PC-9 (cell line): ENCODE measurements around the gene RALGPS1. TPM values are rescaled to one million over a fixed set of nuclear protein-coding genes. Genes with fewer than 3 reads are reported as not detected.

Source experiments
- BruUV-seq: library from RNA; stranded (reverse); fragments of 400-500 nt; replicated peaks from 2 replicates; lab custom pipeline; 2021; lab: Mats Ljungman, UMichigan
- CTCF ChIA-PET: fragments of 300-600 bp; sonication (Branson Sonifier 250); formaldehyde crosslinking; loops from one replicate; lab custom pipeline; 2022; ENCODE audit warnings: antibody characterized with exemption; lab: Charles Lee
- POLR2A ChIA-PET: fragments of 300-600 bp; sonication (Branson Sonifier 250); formaldehyde crosslinking; loops from one replicate; lab custom pipeline; 2022; ENCODE audit warnings: antibody characterized with exemption; ENCODE audit not compliant: unreplicated experiment; lab: Charles Lee
- DNase-seq, 2 experiments: peaks; one replicate each; pipeline versions ENCODE4 v3.0.0 to v3.0.0-alpha.2; 2015 to 2022; ENCODE audit warnings: mixed read lengths in 1 of 2
- H2AFZ ChIP-seq: fragments of 200-600 bp; sonication (generic); 2 replicates; pipeline ENCODE4 v1.8.1; 2017; ENCODE audit warnings: antibody characterized with exemption
- H3F3A ChIP-seq: fragments of 200-600 bp; sonication (generic); 2 replicates; pipeline ENCODE4 v1.8.1; 2017; ENCODE audit warnings: antibody characterized with exemption, mild to moderate bottlenecking, low read depth; ENCODE audit not compliant: insufficient read depth
- H3K27ac ChIP-seq: fragments of 200-600 bp; sonication (generic); 2 replicates; pipeline ENCODE4 v1.6.1; 2016; ENCODE audit warnings: mixed run types
- H3K27me3 ChIP-seq: fragments of 200-600 bp; sonication (generic); 2 replicates; pipeline ENCODE4 v1.6.1; 2016; ENCODE audit warnings: low read depth, mixed run types; ENCODE audit not compliant: insufficient read depth
- H3K36me3 ChIP-seq: fragments of 200-600 bp; sonication (generic); 2 replicates; pipeline ENCODE4 v1.6.1; 2016; ENCODE audit warnings: low read depth, mixed run types
- H3K4me1 ChIP-seq: fragments of 200-600 bp; sonication (generic); replicated peaks from 2 replicates; pipeline ENCODE4 v1.6.1; 2016; ENCODE audit warnings: mixed run types; ENCODE audit not compliant: insufficient read depth
- H3K4me2 ChIP-seq: fragments of 200-600 bp; sonication (generic); 2 replicates; pipeline ENCODE4 v1.6.1; 2017; ENCODE audit warnings: mixed run types
- H3K4me3 ChIP-seq: fragments of 200-600 bp; sonication (generic); 2 replicates; pipeline ENCODE4 v1.6.1; 2016; ENCODE audit warnings: mixed run types
- H3K79me2 ChIP-seq: fragments of 200-600 bp; sonication (generic); 2 replicates; pipeline ENCODE4 v1.6.1; 2017; ENCODE audit warnings: low read depth, mixed run types
- H3K9me2 ChIP-seq: fragments of 200-600 bp; sonication (generic); 2 replicates; pipeline ENCODE4 v1.8.1; 2017; ENCODE audit warnings: mild to moderate bottlenecking; ENCODE audit not compliant: insufficient read depth
- H3K9me3 ChIP-seq: fragments of 200-600 bp; sonication (generic); 2 replicates; pipeline ENCODE4 v1.8.1; 2016; ENCODE audit warnings: low read depth; ENCODE audit not compliant: insufficient read depth
- H4K20me1 ChIP-seq: fragments of 200-600 bp; sonication (generic); 2 replicates; pipeline ENCODE4 v1.8.1; 2017; ENCODE audit not compliant: insufficient read depth
- EZH2 ChIP-seq: fragments of 200-600 bp; sonication (generic); IDR thresholded peaks from 2 replicates; pipeline ENCODE4 v1.8.0; 2017; ENCODE audit warnings: antibody characterized with exemption, low read depth
- intact Hi-C: fragments of 100-400 bp; cut with micrococcal nuclease; formaldehyde crosslinking; loops from one replicate; pipeline ENCODE4 v1.10.0; 2022; ENCODE audit not compliant: unreplicated experiment
- total RNA-seq: library from RNA; stranded (reverse); gene quantifications from 2 replicates; pipeline ENCODE4 v1.2.3, GENCODE V29; 2021
- TF ChIP-seq, protein P1 (sequence below): fragments of 200-600 bp; sonication (generic); conservative IDR thresholded peaks from 2 replicates; pipeline ENCODE4 v1.6.1; 2017; ENCODE audit warnings: mixed run types, antibody characterized with exemption, mild to moderate bottlenecking, moderate library complexity

The RALGPS1 gene
- total RNA-seq, 1 experiment from 2014 or later, result 23.3 TPM

DNA sequence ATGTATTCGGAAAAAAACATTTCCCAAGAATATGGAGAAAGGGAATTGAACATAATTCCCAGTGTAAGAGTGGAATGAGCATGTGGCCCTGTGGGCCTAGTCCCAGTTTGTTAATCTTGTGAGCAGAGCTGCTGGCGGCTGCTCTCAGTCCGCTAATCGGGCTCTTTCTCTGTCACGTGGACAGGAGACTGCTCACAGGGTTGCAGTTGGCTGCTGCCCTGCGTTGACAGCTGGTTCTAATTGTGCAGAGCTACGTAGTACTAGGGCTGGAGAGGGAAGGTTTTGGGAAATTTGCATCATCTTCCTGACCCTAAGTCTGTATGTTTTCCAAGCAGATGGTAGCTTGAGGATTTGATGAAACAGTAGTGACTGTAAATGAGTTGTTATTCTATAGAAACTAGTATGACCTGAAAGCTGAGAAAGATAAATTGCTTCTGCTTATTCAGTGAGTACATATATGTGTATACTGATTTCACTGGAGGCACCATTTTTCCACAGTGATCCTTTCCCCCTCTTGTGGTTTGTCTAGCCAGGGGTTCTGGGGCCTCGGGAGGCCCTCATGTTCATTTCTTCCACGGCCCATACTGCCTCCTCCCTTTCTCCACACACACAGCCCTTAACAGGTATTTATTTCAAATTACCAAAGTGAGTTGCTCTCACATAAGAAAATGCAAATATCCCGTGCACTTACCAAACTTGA lies 107.2 kb downstream of the RALGPS1 start:
- Histone ChIP-seq H3K4me3 (no peak overlapping the region), H3K9me2 (no peaks in the 10 kb centered on the region), H2AFZ (no peak overlapping the region), H3K27ac (no peak overlapping the region), H3K36me3 (no peaks in the 10 kb centered on the region), H3K9me3 (no peaks in the 10 kb centered on the region), H3K79me2 (no peaks in the 10 kb centered on the region), H3K4me1 (peaks cover 29% of the 10 kb centered on the region), H3K27me3 (no peaks in the 10 kb centered on the region), H4K20me1 (no peaks in the 10 kb centered on the region), H3K4me2 (no peak overlapping the region), H3F3A (0 out of 2 replicates have a peak, but pooled peaks cover 14% of the 10 kb centered on the region)
- no TSS peak for BruUV-seq
- ChIA-PET CTCF (no interaction called here), POLR2A (no interaction called here)
- intact Hi-C loops, result no loop called here
- TF ChIP-seq EZH2, result no peak
- TF ChIP-seq, protein P1, sequence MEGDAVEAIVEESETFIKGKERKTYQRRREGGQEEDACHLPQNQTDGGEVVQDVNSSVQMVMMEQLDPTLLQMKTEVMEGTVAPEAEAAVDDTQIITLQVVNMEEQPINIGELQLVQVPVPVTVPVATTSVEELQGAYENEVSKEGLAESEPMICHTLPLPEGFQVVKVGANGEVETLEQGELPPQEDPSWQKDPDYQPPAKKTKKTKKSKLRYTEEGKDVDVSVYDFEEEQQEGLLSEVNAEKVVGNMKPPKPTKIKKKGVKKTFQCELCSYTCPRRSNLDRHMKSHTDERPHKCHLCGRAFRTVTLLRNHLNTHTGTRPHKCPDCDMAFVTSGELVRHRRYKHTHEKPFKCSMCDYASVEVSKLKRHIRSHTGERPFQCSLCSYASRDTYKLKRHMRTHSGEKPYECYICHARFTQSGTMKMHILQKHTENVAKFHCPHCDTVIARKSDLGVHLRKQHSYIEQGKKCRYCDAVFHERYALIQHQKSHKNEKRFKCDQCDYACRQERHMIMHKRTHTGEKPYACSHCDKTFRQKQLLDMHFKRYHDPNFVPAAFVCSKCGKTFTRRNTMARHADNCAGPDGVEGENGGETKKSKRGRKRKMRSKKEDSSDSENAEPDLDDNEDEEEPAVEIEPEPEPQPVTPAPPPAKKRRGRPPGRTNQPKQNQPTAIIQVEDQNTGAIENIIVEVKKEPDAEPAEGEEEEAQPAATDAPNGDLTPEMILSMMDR, result no peak
- no peak for DNase-seq

DNA sequence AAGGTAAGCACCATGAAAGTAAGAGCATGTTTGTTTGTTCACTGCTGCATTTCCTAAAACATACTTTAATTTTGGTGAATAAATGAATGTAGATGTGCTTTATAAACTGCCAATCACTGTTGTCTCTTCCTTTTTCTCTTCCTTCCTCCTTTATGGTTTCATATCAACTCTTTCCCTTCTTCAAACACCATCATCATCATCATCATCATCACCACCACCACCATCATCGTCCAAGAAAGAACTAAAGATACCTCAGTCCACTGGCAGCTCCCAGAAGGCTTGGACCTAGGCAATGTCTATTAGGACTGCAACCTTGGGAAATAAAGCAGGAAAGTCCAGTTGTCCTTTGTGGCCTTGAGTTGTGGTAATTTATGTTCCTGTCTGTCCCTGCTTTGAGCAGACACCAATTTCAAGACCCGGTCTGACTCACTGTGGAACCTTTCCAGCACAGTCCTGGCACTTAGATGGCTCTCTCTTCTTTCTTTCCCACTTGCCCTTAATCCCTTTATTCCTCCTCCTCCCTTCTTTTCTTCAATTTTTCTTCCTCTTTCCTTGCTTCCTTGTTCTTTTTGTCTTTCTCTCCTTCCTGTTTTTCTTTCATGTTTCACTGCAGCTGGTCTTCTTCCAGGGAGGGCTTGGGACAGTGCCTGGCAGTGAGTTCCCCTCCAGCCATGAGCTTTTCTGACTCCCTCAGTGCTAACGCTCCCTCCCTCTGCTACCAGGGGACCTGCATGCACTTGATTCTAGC lies 108.5 kb downstream of the RALGPS1 start:
- H2AFZ ChIP-seq, result no peak overlapping the region
- no peaks in the 10 kb centered on the region for H3K9me3 ChIP-seq
- no peak overlapping the region for H3K4me3 ChIP-seq
- intact Hi-C loops, result no loop called here
- no peak for TF ChIP-seq EZH2
- TF ChIP-seq, protein P1, result no peak
- CTCF ChIA-PET, result no interaction called here
- 0 out of 2 replicates have a peak, but pooled peaks cover 14% of the 10 kb centered on the region for H3F3A ChIP-seq
- no peaks in the 10 kb centered on the region for H3K9me2 ChIP-seq
- H3K79me2 ChIP-seq, result no peaks in the 10 kb centered on the region
- no peaks in the 10 kb centered on the region for H4K20me1 ChIP-seq
- H3K4me2 ChIP-seq, result peak overlapping the region; percentile 38
- no TSS peak for BruUV-seq
- no peaks in the 10 kb centered on the region for H3K36me3 ChIP-seq
- peak overlapping the region; percentile 50 for H3K27ac ChIP-seq
- no peaks in the 10 kb centered on the region for H3K27me3 ChIP-seq
- no peak for DNase-seq
- POLR2A ChIA-PET, result no interaction called here
- peaks cover 29% of the 10 kb centered on the region for H3K4me1 ChIP-seq

DNA sequence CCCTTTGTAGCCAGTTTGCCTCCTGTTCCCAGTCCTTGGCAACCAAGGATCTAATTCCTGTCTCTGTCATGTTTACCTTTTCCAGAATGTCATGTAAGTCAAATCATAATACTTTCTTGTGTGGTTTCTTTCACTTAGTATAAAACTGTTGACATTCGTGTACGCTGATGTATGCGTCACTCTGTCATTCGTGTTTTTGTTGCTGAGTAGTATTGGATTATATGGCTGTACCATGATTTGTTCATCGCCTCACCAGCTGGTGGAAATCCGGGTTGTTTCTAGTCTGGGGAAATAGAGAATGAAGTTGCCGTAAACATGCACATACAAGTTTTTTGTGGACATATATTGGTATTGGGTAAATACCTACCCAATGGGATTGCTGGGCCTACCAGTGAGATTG lies 110.5 kb downstream of the RALGPS1 start:
- Histone ChIP-seq H3K36me3 (no peaks in the 10 kb centered on the region), H3K27ac (no peak overlapping the region), H3K79me2 (no peaks in the 10 kb centered on the region), H3K27me3 (no peaks in the 10 kb centered on the region), H3F3A (0 out of 2 replicates have a peak, but pooled peaks cover 14% of the 10 kb centered on the region), H3K4me3 (no peak overlapping the region), H4K20me1 (no peaks in the 10 kb centered on the region), H3K9me2 (no peaks in the 10 kb centered on the region), H3K4me2 (no peak overlapping the region), H2AFZ (no peak overlapping the region), H3K9me3 (no peaks in the 10 kb centered on the region), H3K4me1 (peaks cover 29% of the 10 kb centered on the region)
- POLR2A ChIA-PET, result no interaction called here
- CTCF ChIA-PET, result no interaction called here
- TF ChIP-seq EZH2, result no peak
- TF ChIP-seq, protein P1, result no peak
- DNase-seq, result no peak
- no TSS peak for BruUV-seq
- intact Hi-C loops, result no loop called here
